HepG2 (cell line): ENCODE results near the gene PRDX2. TPM values are rescaled to one million over a fixed set of nuclear protein-coding genes. Genes with fewer than 3 reads are reported as not detected.

ENCODE experiments used
- ARNT ChIP-seq: fragments of 450-650 bp; IDR thresholded peaks from 2 replicates; pipeline ENCODE4 v1.6.1; 2017
- ERF ChIP-seq: IDR thresholded peaks from 2 replicates; pipeline ENCODE4 v1.6.1; 2018; ENCODE audit warnings: missing biosample characterization, missing genetic modification reagents
- KLF16 ChIP-seq, 2 experiments: sonication (generic) in 1 of 2; formaldehyde crosslinking in 1 of 2; IDR thresholded peaks; 2 replicates each; pipeline versions ENCODE4 v1.6.1 to v1.8.0; 2016 to 2023; ENCODE audit warnings: missing genetic modification reagents in 2 of 2, missing compliant biosample characterization in 1 of 2
- LBX2 ChIP-seq: sonication (generic); formaldehyde crosslinking; IDR thresholded peaks from 2 replicates; pipeline ENCODE4 v1.5.0; 2020; ENCODE audit warnings: missing genetic modification reagents, mild to moderate bottlenecking, borderline replicate concordance
- MAX ChIP-seq: IDR thresholded peaks from 2 replicates; pipeline ENCODE4 v1.6.1; 2012; ENCODE audit warnings: inconsistent platforms
- NFATC3 ChIP-seq: sonication (generic); formaldehyde crosslinking; IDR thresholded peaks from 2 replicates; pipeline ENCODE4 v1.5.1; 2020; ENCODE audit warnings: mild to moderate bottlenecking, missing genetic modification reagents
- NR0B2 ChIP-seq: sonication (generic); formaldehyde crosslinking; IDR thresholded peaks from 2 replicates; pipeline ENCODE4 v1.4.0; 2020; ENCODE audit warnings: mild to moderate bottlenecking, missing genetic modification reagents
- PHB2 ChIP-seq: fragments of 450-650 bp; IDR thresholded peaks from 2 replicates; pipeline ENCODE4 v1.6.1; 2018; ENCODE audit not compliant: partially characterized antibody
- POLR2G ChIP-seq: fragments of 200-400 bp; formaldehyde crosslinking; IDR thresholded peaks from 2 replicates; pipeline ENCODE4 v1.6.1; 2018; ENCODE audit warnings: mild to moderate bottlenecking, low read depth, low read length, moderate library complexity
- RBM39 ChIP-seq: fragments of 200-400 bp; formaldehyde crosslinking; IDR thresholded peaks from one replicate; pipeline ENCODE4 v1.6.1; 2018; ENCODE audit warnings: antibody characterized with exemption, mild to moderate bottlenecking, low read depth, low read length; ENCODE audit not compliant: poor library complexity, severe bottlenecking
- RFX5 ChIP-seq: IDR thresholded peaks from 2 replicates; pipeline ENCODE4 v1.6.1; 2011; ENCODE audit warnings: low read depth, low read length, improper control_type of control experiment
- RXRA ChIP-seq: sonication (generic); formaldehyde crosslinking; IDR thresholded peaks from 2 replicates; pipeline ENCODE4 v1.5.1; 2020; ENCODE audit warnings: missing genetic modification reagents
- ZFP37 ChIP-seq: sonication (generic); formaldehyde crosslinking; IDR thresholded peaks from 2 replicates; pipeline ENCODE4 v1.4.0; 2020; ENCODE audit warnings: missing genetic modification reagents, borderline replicate concordance
- ZNF317 ChIP-seq: sonication (generic); formaldehyde crosslinking; IDR thresholded peaks from 2 replicates; pipeline ENCODE4 v1.5.0; 2020; ENCODE audit warnings: mild to moderate bottlenecking, missing genetic modification reagents
- ZNF318 ChIP-seq: sonication (generic); formaldehyde crosslinking; IDR thresholded peaks from 2 replicates; pipeline ENCODE4 v1.4.0; 2020; ENCODE audit warnings: mild to moderate bottlenecking, missing genetic modification reagents
- ZNF414 ChIP-seq: sonication (generic); formaldehyde crosslinking; IDR thresholded peaks from 2 replicates; pipeline ENCODE4 v1.5.0; 2020; ENCODE audit warnings: missing genetic modification reagents
- ZNF639 ChIP-seq: conservative IDR thresholded peaks from 2 replicates; pipeline ENCODE4 v1.6.1; 2018; ENCODE audit warnings: missing genetic modification reagents
- polyA plus RNA-seq, 8 experiments: library from polyadenylated mRNA; depleted of rRNA in 3 of 8; stranded (reverse) in 7 of 8; unstranded in 1 of 8; fragments of >200 nt; fragmentation: Illumina TruSeq in 4 of 8; extraction: Trizol in 4 of 8; gene quantifications; 2 replicates each; pipeline versions ENCODE4 v1.2.1 to v1.2.3, GENCODE V29; 2011 to 2016; ENCODE audit warnings: low read depth in 4 of 8, missing spikeins in 1 of 8, mixed read lengths in 1 of 8; ENCODE audit not compliant: insufficient read depth in 1 of 8
- total RNA-seq, 5 experiments: library from RNA; depleted of rRNA; stranded (reverse); fragments of >200 nt; fragmentation: Illumina TruSeq; extraction: Trizol; gene quantifications; 2 replicates each; pipeline ENCODE4 v1.2.3, GENCODE V29; 2016; ENCODE audit warnings: low read depth in 1 of 5

PRDX2 gene
- total and polyA plus RNA-seq, 2 of the 13 experiments (the other 11 are each of a cell fraction or from before 2014, with no cell fraction given) = 218 to 381 TPM

GRCh38 chr19:12777217-12778016 lies 24.2 kb downstream of the PRDX2 start (continued):
- TF ChIP-seq ZNF318 = no peak
- no peak for TF ChIP-seq RFX5
- 0 out of 4 replicates have a peak, but pooled peaks of 1 of the 2 experiments have one; percentile 16 for TF ChIP-seq KLF16 (CRISPR knock-in tag; IDR thresholded peaks at IDR 0.05)
- TF ChIP-seq LBX2 (CRISPR knock-in tag) = no peak
- no peak for TF ChIP-seq PHB2
- TF ChIP-seq ZNF639 (CRISPR knock-in tag) = no peak
- TF ChIP-seq ERF (CRISPR knock-in tag) = peak; percentile 68; the same call in 1 of the 2 replicates
- TF ChIP-seq RXRA = 0 out of 2 replicates have a peak, but pooled peaks have one; percentile 29
- no peak for TF ChIP-seq ARNT
- TF ChIP-seq ZNF317 (CRISPR knock-in tag) = no peak
- TF ChIP-seq ZFP37 (CRISPR knock-in tag) = no peak
- TF ChIP-seq NR0B2 (CRISPR knock-in tag) = no peak
- no peak for TF ChIP-seq ZNF414 (CRISPR knock-in tag)
- peak; percentile 43; the same call in 1 of the 2 replicates for TF ChIP-seq MAX
- no peak for TF ChIP-seq NFATC3 (CRISPR knock-in tag)
- TF ChIP-seq RBM39 = no peak
- TF ChIP-seq POLR2G = no peak
